GM12878 (cell line): ENCODE data around the gene RCN1. TPM values are rescaled to one million over a fixed set of nuclear protein-coding genes. Genes with fewer than 3 reads are reported as not detected.
"Not testable (repeated sequence)": the region's sequence is repeated elsewhere in the genome, so short reads cannot be mapped to it uniquely, and the experiment has no call there.

Experiments
- ATAC-seq: fragments of 200-7000 bp; cut with Tn5 transposase; 3 replicates; pipeline ENCODE4 v1.9.1; 2020; ENCODE audit warnings: mild to moderate bottlenecking, moderate library complexity
- BruUV-seq: library from RNA; stranded (reverse); fragments of 400-500 nt; replicated peaks from 2 replicates; lab custom pipeline; 2021; lab: Mats Ljungman, UMichigan
- CTCF ChIA-PET: fragments of 300-600 bp; sonication (Branson Sonifier 250); formaldehyde crosslinking; extraction: SDS; loops from one replicate; lab custom pipeline; 2021; ENCODE audit warnings: inconsistent platforms; lab: Yijun Ruan, JAX
- POLR2A ChIA-PET: fragments of 350-600 bp; formaldehyde crosslinking; extraction: SDS; loops from one replicate; lab custom pipeline; 2021; ENCODE audit warnings: inconsistent platforms; lab: Charles Lee
- RAD21 ChIA-PET: fragments of 300-600 bp; sonication (Branson Sonifier 250); formaldehyde crosslinking; loops from one replicate; lab custom pipeline; 2023; ENCODE audit warnings: antibody characterized with exemption; ENCODE audit not compliant: unreplicated experiment; lab: Charles Lee
- SMC1A ChIA-PET: fragments of 300-600 bp; sonication (Branson Sonifier 250); formaldehyde crosslinking; loops from one replicate; lab custom pipeline; 2023; ENCODE audit not compliant: unreplicated experiment, uncharacterized antibody; lab: Charles Lee
- DNase-seq: peaks from one replicate; pipeline ENCODE4 v3.0.0-alpha.2; 2011; ENCODE audit warnings: low read depth, low spot score
- FAIRE-seq: peaks from 3 replicates; lab custom pipeline; 2011; peaks lifted over from hg19 to GRCh38; lab: Jason Lieb, UNC
- H2AFZ ChIP-seq: 2 replicates; pipeline ENCODE4 v1.6.0; 2011; ENCODE audit warnings: low read depth, low read length, control low read depth; ENCODE audit not compliant: control insufficient read depth
- H3K27ac ChIP-seq: 2 replicates; pipeline ENCODE4 v1.5.1; 2011; ENCODE audit warnings: control low read depth; ENCODE audit not compliant: control insufficient read depth, insufficient read depth
- H3K27me3 ChIP-seq, 2 experiments: replicated peaks in 1 of 2; 2 replicates each; pipeline versions ENCODE4 v1.6.0 to v1.6.1; 2011; ENCODE audit warnings: low read length in 1 of 2; ENCODE audit not compliant: control insufficient read depth in 2 of 2, insufficient read depth in 2 of 2
- H3K36me3 ChIP-seq, 2 experiments: 2 replicates each; pipeline ENCODE4 v1.5.1; 2011; ENCODE audit warnings: low read length in 1 of 2; ENCODE audit not compliant: control insufficient read depth in 2 of 2, insufficient read depth in 2 of 2
- H3K4me1 ChIP-seq: 2 replicates; pipeline ENCODE4 v1.6.1; 2011; ENCODE audit warnings: mild to moderate bottlenecking, low read length, moderate library complexity, mixed read lengths; ENCODE audit not compliant: control insufficient read depth, insufficient read depth
- H3K4me2 ChIP-seq: 2 replicates; pipeline ENCODE4 v1.6.0; 2011; ENCODE audit warnings: control low read depth; ENCODE audit not compliant: control insufficient read depth, insufficient read depth
- H3K4me3 ChIP-seq: fragments of 200-600 bp; sonication (generic); 2 replicates; pipeline ENCODE4 v1.5.1; 2016
- H3K79me2 ChIP-seq: 2 replicates; pipeline ENCODE4 v1.6.0; 2011; ENCODE audit warnings: low read length; ENCODE audit not compliant: control insufficient read depth, insufficient read depth
- H3K9ac ChIP-seq: 2 replicates; pipeline ENCODE4 v1.8.0; 2011; ENCODE audit warnings: low read length, control low read depth, mixed read lengths; ENCODE audit not compliant: control insufficient read depth, insufficient read depth
- H3K9me3 ChIP-seq: replicated peaks from 3 replicates; pipeline ENCODE4 v1.5.1; 2011; ENCODE audit warnings: mild to moderate bottlenecking, low read length; ENCODE audit not compliant: control insufficient read depth, insufficient read depth
- H4K20me1 ChIP-seq: 2 replicates; pipeline ENCODE4 v1.6.0; 2011; ENCODE audit not compliant: control insufficient read depth, insufficient read depth
- MTA3 ChIP-seq: IDR thresholded peaks from 2 replicates; pipeline ENCODE4 v1.6.1; 2012; ENCODE audit warnings: low read length, inconsistent platforms, borderline replicate concordance
- POU2F2 ChIP-seq: IDR thresholded peaks from 3 replicates; pipeline ENCODE4 v1.6.1; 2011; ENCODE audit warnings: low read depth, mild to moderate bottlenecking, low read length, borderline replicate concordance
- SKIL ChIP-seq: fragments of 450-650 bp; IDR thresholded peaks from 2 replicates; pipeline ENCODE4 v1.6.1; 2017; ENCODE audit warnings: mild to moderate bottlenecking, low read depth, inconsistent platforms; ENCODE audit not compliant: poor library complexity, severe bottlenecking
- SREBF1 ChIP-seq: IDR thresholded peaks from 2 replicates; pipeline ENCODE4 v1.6.1; 2012; ENCODE audit warnings: mild to moderate bottlenecking, low read length
- USF2 ChIP-seq: IDR thresholded peaks from 2 replicates; pipeline ENCODE4 v1.6.1; 2011; ENCODE audit warnings: low read depth, low read length, improper control_type of control experiment, borderline replicate concordance
- YBX1 ChIP-seq: fragments of 450-650 bp; IDR thresholded peaks from 2 replicates; pipeline ENCODE4 v1.6.1; 2016; ENCODE audit warnings: antibody characterized with exemption
- WGBS: methylation state at CpG from one replicate; pipeline ENCODE4 v1.1.6; 2016; ENCODE audit warnings: low lambda C conversion rate; ENCODE audit not compliant: insufficient replicate concordance, insufficient coverage; ENCODE audit errors: missing lambda C conversion rate; 5-methylcytosine and 5-hydroxymethylcytosine counted together
- in situ Hi-C: fragments of 300-500 bp; cut with MboI; formaldehyde crosslinking; loops from 9 replicates; pipeline ENCODE4 v1.14.3; 2018; ENCODE audit warnings: mixed read lengths
- intact Hi-C: fragments of 100-400 bp; cut with micrococcal nuclease; formaldehyde crosslinking; loops from one replicate; pipeline ENCODE4 v1.14.2; 2022; ENCODE audit not compliant: unreplicated experiment
- polyA plus RNA-seq, 11 experiments: library from polyadenylated mRNA; depleted of rRNA in 4 of 11; unstranded in 6 of 11; stranded (reverse) in 5 of 11; fragments of >200 nt; fragmentation: Nextera tagmentation in 4 of 11; fragmentation: Illumina TruSeq in 1 of 11; extraction: Ambion mirVana in 4 of 11; extraction: Trizol in 1 of 11; gene quantifications; 1 replicate in 1 of 11; 2 replicates in 10 of 11; pipeline versions ENCODE4 v1.2.1 to v1.2.3, GENCODE V29; 2011 to 2016; ENCODE audit warnings: inconsistent platforms in 2 of 11, missing spikeins in 2 of 11, low read depth in 1 of 11
- total RNA-seq, 4 experiments: library from RNA; depleted of rRNA in 3 of 4; stranded (reverse); fragments of >200 nt in 3 of 4; fragmentation: Illumina TruSeq in 1 of 4; extraction: Trizol in 1 of 4; gene quantifications; 2 replicates each; pipeline versions ENCODE4 v1.2.1 to v1.2.3, GENCODE V29; 2013 to 2021

Gene RCN1
- total and polyA plus RNA-seq, 10 of the 15 experiments (the other 5 are each of a cell fraction or from before 2014, with no cell fraction given): 17.6 to 76.7 (median 56.4) TPM

GRCh38 chr11:32101791-32102190 is 10.9 kb downstream of the RCN1 start (continued):
- TF ChIP-seq USF2 (no peak), YBX1 (no peak), POU2F2 (no peak), SREBF1 (no peak), MTA3 (no peak), SKIL (no peak)

GRCh38 chr11:32103121-32103719 is 12.3 kb downstream of the RCN1 start:
- ATAC-seq, H3K27ac ChIP-seq, intact Hi-C loops, BruUV-seq, H3K27me3 ChIP-seq, RAD21 ChIA-PET, H2AFZ ChIP-seq, H3K4me3 ChIP-seq, H4K20me1 ChIP-seq, H3K9me3 ChIP-seq, H3K79me2 ChIP-seq, H3K4me2 ChIP-seq, H3K9ac ChIP-seq, in situ Hi-C loops, DNase-seq: not testable (repeated sequence)
- CTCF ChIA-PET: interaction anchor here (1.2 to 1.4 kb wide), 2 partner anchors 24 to 46 kb away, joined by 3 read pairs; no protein-coding TSS in a partner anchor
- 99% methylated on average over 11 of the region's 11 CpGs for WGBS
- POLR2A ChIA-PET: interaction anchor here (1.2 to 2.8 kb wide), 2 partner anchors 12 to 14 kb away, joined by 3 to 11 read pairs; partner anchors contain the start of gene RCN1
- FAIRE-seq: peak; percentile 13
- Histone ChIP-seq H3K4me1 (peaks cover 18% of the 10 kb centered on the region), H3K36me3 (peaks cover 20 to 42% of the 10 kb centered on the region in 2 experiments)
- SMC1A ChIA-PET: interaction anchor here (0.9 kb wide), 1 partner anchor 50 kb away, joined by 4 read pairs; no protein-coding TSS in a partner anchor
